IgD-negative memory B cell (primary cell): Measurements from ENCODE around the gene NFIC. TPM values are rescaled to one million over a fixed set of nuclear protein-coding genes. Genes with fewer than 3 reads are reported as not detected.
A peak's percentile ranks its signal among the peaks of the same experiment; 100 is the strongest.
"Not testable (repeated sequence)": the region's sequence is repeated elsewhere in the genome, so short reads cannot be mapped to it uniquely, and the experiment has no call there.

Experiments used
- H3K27ac Mint-ChIP-seq, 3 donors: one replicate each; pipeline ENCODE4 v1.8.0; 2020 to 2022; ENCODE audit warnings: mild to moderate bottlenecking in 3 of 3, mixed read lengths in 3 of 3, moderate library complexity in 1 of 3
- H3K27me3 Mint-ChIP-seq: one replicate; pipeline ENCODE4 v1.8.0; 2021; ENCODE audit warnings: mixed read lengths
- H3K36me3 Mint-ChIP-seq: one replicate; pipeline ENCODE4 v1.8.0; 2020; ENCODE audit warnings: mild to moderate bottlenecking, mixed read lengths
- H3K4me1 Mint-ChIP-seq, 3 donors: one replicate each; pipeline ENCODE4 v1.8.0; 2020 to 2022; ENCODE audit warnings: mixed read lengths in 3 of 3, mild to moderate bottlenecking in 1 of 3
- H3K4me3 Mint-ChIP-seq, 4 donors: one replicate each; pipeline ENCODE4 v1.8.0; 2020 to 2022; ENCODE audit warnings: mild to moderate bottlenecking in 4 of 4, mixed read lengths in 4 of 4, moderate library complexity in 3 of 4
- H3K9me3 Mint-ChIP-seq, 3 donors: one replicate each; pipeline ENCODE4 v1.8.0; 2020 to 2021; ENCODE audit warnings: mixed read lengths in 3 of 3, mild to moderate bottlenecking in 1 of 3
- polyA plus RNA-seq: library from polyadenylated mRNA; unstranded; fragments of 300-500 nt; fragmentation: Illumina TruSeq; gene quantifications from one replicate; pipeline ENCODE4 v1.2.3, GENCODE V29; 2021

The NFIC gene
- polyA plus RNA-seq, 1 donor from 2014 or later = 12.8 TPM

GRCh38 chr19:3370214-3370720 is 3.9 kb downstream of the NFIC start:
- H3K4me1 Mint-ChIP-seq = peaks cover 6 to 12% (median 10%) of the 10 kb centered on the region in 3 donors
- H3K9me3 Mint-ChIP-seq = no peaks in the 10 kb centered on the region
- no peak overlapping the region for H3K27ac Mint-ChIP-seq
- peaks cover 16% of the 10 kb centered on the region for H3K27me3 Mint-ChIP-seq
- H3K4me3 Mint-ChIP-seq = peak overlapping the region in 1 of 4 donors; percentile 0
- peaks cover 2% of the 10 kb centered on the region for H3K36me3 Mint-ChIP-seq

GRCh38 chr19:3370728-3371591 is 4.6 kb downstream of the NFIC start:
- Mint-ChIP-seq H3K9me3 (no peaks in the 10 kb centered on the region), H3K4me1 (peaks cover 6 to 10% (median 10%) of the 10 kb centered on the region in 3 donors), H3K27ac (peak overlapping the region in 1 of 3 donors; percentile 63), H3K4me3 (peak overlapping the region in 1 of 4 donors; percentile 74), H3K27me3 (peaks cover 11% of the 10 kb centered on the region), H3K36me3 (peaks cover 2% of the 10 kb centered on the region)

DNA sequence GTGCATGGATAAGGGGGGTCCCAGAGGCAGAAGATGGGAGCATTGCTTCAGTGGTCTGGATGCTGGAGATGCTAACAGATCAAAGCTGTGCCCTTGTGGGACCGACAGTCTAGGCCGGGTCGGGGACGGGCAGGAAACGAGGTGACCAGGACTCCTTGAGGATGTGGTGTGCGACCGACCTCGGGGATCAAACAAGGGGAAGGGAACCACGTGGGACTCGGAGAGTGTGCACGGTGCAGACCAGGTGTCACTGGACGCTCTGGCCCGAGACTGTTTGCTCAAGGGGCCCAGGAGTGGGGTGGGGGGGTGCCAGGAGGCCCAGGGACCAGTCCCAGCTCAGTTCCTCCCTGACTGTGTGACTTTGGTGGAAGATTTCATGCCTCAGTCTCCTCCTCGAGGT is 6.0 kb downstream of the NFIC start:
- Mint-ChIP-seq H3K9me3 (no peaks in the 10 kb centered on the region), H3K4me1 (peaks cover 6 to 10% (median 10%) of the 10 kb centered on the region in 3 donors), H3K27ac (no peak overlapping the region)

GRCh38 chr19:3373971-3374368 is 7.6 kb downstream of the NFIC start:
- peaks cover 0 to 9% (median 5%) of the 10 kb centered on the region in 3 donors for H3K4me1 Mint-ChIP-seq
- H3K27ac Mint-ChIP-seq = no peak overlapping the region
- H3K9me3 Mint-ChIP-seq = no peaks in the 10 kb centered on the region
- peaks cover 2% of the 10 kb centered on the region for H3K36me3 Mint-ChIP-seq
- H3K27me3 Mint-ChIP-seq = peaks cover 5% of the 10 kb centered on the region
- H3K4me3 Mint-ChIP-seq = no peak overlapping the region

More for the DNA sequence above, 6.0 kb downstream of the NFIC start:
- peaks cover 11% of the 10 kb centered on the region for H3K27me3 Mint-ChIP-seq
- no peak overlapping the region for H3K4me3 Mint-ChIP-seq
- peaks cover 2% of the 10 kb centered on the region for H3K36me3 Mint-ChIP-seq

DNA sequence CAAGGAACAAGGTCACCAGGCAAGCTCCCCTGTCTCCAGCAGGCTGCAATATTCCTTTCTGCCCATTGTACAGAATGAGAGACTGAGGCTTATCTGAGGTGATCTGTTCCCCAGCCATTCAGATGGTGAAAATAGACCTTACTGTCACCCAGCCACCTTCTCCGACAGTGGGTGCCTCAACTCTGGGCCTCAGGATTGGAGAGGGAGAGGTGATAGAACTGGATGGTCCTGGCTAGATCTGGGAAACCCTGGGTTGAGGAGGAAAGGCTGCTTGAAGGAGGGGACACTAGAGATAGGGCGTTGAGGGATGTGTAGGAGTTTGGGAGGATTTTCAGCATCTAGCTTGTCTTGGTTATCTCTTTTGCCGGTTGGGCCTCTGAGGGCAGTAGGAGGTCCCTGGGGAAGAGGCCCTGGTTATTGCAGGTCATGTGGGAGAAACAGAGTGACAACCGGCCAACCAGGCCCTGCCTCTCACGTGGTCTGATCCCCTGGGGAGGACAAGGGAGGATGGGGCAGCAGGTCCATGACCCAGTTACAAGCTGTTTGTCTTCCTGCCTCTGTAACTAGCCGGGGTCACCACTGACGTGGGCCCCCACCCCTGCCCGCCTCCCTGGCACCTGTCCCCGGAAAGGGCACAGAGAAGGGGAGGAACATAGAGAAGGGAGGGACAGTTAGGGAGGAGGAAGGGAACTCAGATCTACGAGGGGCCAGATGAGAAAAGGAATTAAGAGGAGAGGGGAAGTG is 8.2 kb downstream of the NFIC start:
- Mint-ChIP-seq H3K9me3 (no peaks in the 10 kb centered on the region), H3K27ac (no peak overlapping the region), H3K36me3 (peaks cover 2% of the 10 kb centered on the region), H3K4me3 (no peak overlapping the region), H3K4me1 (peaks cover 0 to 6% (median 3%) of the 10 kb centered on the region in 3 donors), H3K27me3 (peaks cover 3% of the 10 kb centered on the region)

DNA sequence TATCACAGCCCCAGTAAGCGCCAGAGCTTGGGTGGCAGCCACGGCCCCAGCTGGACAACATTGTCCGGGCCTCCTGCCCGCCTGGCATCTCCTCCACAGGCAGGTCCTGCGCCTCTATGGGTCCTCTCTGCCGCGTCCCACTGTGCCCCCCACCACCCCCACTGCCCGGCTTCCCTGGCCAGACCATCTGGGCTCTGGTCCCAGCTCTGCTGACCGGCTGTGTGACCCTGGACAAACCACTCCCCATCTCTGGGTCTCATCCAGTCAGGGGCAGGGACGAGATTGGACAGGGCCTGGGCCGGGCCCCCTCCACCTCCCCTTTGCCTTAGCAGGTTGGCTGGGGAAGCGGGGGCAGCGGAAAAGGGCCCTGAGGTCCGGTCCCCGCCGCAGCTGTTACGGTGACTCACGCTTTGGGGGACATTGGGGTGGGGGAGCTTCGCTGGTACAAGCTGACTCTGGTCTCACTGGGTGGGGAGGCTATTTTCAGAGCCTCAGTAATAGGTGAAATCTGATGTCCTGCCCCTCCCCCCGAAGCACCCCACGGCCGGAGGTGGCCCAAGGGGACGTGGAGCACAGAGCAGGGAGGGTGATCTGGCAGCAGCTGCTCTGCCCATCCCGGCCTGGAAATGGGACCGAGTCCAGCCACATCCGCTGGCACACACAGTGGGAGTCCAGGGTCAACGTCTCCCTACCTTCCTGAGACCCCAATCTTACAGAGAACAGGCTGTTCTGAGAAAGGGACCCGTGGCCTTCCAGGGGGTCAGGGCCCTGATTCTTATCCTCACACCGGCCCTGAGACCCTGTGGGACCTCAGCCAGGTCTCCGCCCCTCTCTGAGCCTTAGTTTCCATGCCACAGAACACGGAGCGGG is 9.1 kb downstream of the NFIC start:
- H3K4me3 Mint-ChIP-seq = no peak overlapping the region
- no peaks in the 10 kb centered on the region for H3K9me3 Mint-ChIP-seq
- H3K4me1 Mint-ChIP-seq = peaks cover 0 to 4% (median 0%) of the 10 kb centered on the region in 3 donors
- peak overlapping the region in 1 of 3 donors; percentile 63 for H3K27ac Mint-ChIP-seq
- H3K36me3 Mint-ChIP-seq = peaks cover 2% of the 10 kb centered on the region
- no peaks in the 10 kb centered on the region for H3K27me3 Mint-ChIP-seq

DNA sequence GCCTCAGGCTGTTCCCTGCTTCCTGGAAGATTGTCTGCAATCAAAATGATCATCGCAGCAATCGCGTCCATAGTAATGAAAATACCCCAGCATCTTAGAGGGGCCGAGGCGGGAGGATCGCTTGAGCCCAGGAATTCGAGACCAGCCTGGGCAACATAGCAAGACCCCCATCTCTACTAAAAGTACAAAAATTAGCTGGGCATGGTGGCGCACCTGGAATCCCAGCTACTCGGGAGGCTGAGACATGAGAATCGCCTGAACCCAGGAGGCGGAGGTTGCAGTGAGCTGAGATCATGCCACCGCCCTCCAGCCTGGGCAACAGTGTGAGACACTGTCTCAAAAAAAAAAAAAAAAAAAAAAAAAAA is 9.7 kb downstream of the NFIC start:
- not testable (repeated sequence) for H3K9me3 Mint-ChIP-seq, H3K4me1 Mint-ChIP-seq, H3K4me3 Mint-ChIP-seq, H3K36me3 Mint-ChIP-seq, H3K27me3 Mint-ChIP-seq, H3K27ac Mint-ChIP-seq

GRCh38 chr19:3378352-3379150 is 12.2 kb downstream of the NFIC start:
- H3K4me3 Mint-ChIP-seq = peak overlapping the region in 1 of 4 donors; percentile 65
- no peak overlapping the region for H3K27ac Mint-ChIP-seq
- peaks cover 0 to 9% (median 7%) of the 10 kb centered on the region in 3 donors for H3K4me1 Mint-ChIP-seq
- no peaks in the 10 kb centered on the region for H3K9me3 Mint-ChIP-seq
- no peaks in the 10 kb centered on the region for H3K27me3 Mint-ChIP-seq
- H3K36me3 Mint-ChIP-seq = peaks cover 5% of the 10 kb centered on the region

- peaks cover 0 to 9% (median 8%) of the 10 kb centered on the region in 3 donors for H3K4me1 Mint-ChIP-seq
- no peaks in the 10 kb centered on the region for H3K9me3 Mint-ChIP-seq
- no peak overlapping the region for H3K4me3 Mint-ChIP-seq
- H3K27ac Mint-ChIP-seq = peak overlapping the region in 1 of 3 donors; percentile 62
- H3K27me3 Mint-ChIP-seq = no peaks in the 10 kb centered on the region
- H3K36me3 Mint-ChIP-seq = peaks cover 5% of the 10 kb centered on the region
Measured at GRCh38 chr19:3380829-3381228, 14.4 kb downstream of the NFIC start.

- Mint-ChIP-seq H3K27me3 (no peaks in the 10 kb centered on the region), H3K27ac (peak overlapping the region in 1 of 3 donors; percentile 71), H3K4me3 (no peak overlapping the region), H3K4me1 (peaks cover 0 to 9% (median 8%) of the 10 kb centered on the region in 3 donors), H3K9me3 (no peaks in the 10 kb centered on the region), H3K36me3 (peaks cover 5% of the 10 kb centered on the region)
Measured at GRCh38 chr19:3381701-3382372, 15.5 kb downstream of the NFIC start.

GRCh38 chr19:3382460-3383100 is 16.2 kb downstream of the NFIC start:
- no peak overlapping the region for H3K4me3 Mint-ChIP-seq
- H3K27ac Mint-ChIP-seq = no peak overlapping the region
- H3K4me1 Mint-ChIP-seq = peaks cover 0 to 9% (median 8%) of the 10 kb centered on the region in 3 donors
- no peaks in the 10 kb centered on the region for H3K27me3 Mint-ChIP-seq
- no peaks in the 10 kb centered on the region for H3K9me3 Mint-ChIP-seq
- H3K36me3 Mint-ChIP-seq = peaks cover 5% of the 10 kb centered on the region

DNA sequence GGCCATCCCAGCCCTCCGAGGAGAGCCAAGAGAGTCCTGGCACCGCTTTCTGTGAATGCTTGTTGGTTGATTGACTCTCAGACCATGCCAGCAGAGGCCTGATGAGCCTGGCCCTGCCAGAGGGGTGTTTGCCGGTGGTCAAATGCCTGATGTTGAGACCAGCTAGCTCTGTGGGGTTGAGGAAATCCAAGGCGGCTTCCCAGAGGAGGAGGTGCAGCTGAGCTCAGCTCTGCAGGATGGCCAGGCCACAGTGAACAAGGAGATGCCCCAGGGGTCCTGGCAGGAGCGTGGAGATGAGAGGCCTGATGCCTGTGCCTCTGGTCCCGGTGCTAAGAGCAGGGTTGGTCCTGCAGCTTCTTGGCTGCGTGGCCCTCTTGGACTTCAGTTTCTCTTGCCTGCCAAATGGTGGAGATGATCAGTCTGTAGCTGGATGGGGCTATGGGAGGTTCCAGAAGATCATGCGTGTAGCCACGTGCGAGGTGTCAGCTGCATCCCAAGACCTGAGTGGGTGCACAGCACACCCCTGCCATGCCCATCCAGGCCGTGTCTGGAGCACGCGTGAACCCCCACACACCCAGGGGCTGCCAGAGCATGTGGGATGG is 16.8 kb downstream of the NFIC start:
- peaks cover 5% of the 10 kb centered on the region for H3K36me3 Mint-ChIP-seq
- no peaks in the 10 kb centered on the region for H3K9me3 Mint-ChIP-seq
- H3K27me3 Mint-ChIP-seq = no peaks in the 10 kb centered on the region
- no peak overlapping the region for H3K4me3 Mint-ChIP-seq
- H3K4me1 Mint-ChIP-seq = peaks cover 0 to 9% (median 8%) of the 10 kb centered on the region in 3 donors
- no peak overlapping the region for H3K27ac Mint-ChIP-seq
